ENCODE measurements around the gene BPIFB1. TPM values are rescaled to one million over a fixed set of nuclear protein-coding genes. Genes with fewer than 3 reads are reported as not detected.

BPIFB1 gene
- total and polyA plus RNA-seq, 2 of the 13 experiments (the other 11 are each of a cell fraction or from before 2014, with no cell fraction given), result 0.82 to 4.4 TPM

DNA sequence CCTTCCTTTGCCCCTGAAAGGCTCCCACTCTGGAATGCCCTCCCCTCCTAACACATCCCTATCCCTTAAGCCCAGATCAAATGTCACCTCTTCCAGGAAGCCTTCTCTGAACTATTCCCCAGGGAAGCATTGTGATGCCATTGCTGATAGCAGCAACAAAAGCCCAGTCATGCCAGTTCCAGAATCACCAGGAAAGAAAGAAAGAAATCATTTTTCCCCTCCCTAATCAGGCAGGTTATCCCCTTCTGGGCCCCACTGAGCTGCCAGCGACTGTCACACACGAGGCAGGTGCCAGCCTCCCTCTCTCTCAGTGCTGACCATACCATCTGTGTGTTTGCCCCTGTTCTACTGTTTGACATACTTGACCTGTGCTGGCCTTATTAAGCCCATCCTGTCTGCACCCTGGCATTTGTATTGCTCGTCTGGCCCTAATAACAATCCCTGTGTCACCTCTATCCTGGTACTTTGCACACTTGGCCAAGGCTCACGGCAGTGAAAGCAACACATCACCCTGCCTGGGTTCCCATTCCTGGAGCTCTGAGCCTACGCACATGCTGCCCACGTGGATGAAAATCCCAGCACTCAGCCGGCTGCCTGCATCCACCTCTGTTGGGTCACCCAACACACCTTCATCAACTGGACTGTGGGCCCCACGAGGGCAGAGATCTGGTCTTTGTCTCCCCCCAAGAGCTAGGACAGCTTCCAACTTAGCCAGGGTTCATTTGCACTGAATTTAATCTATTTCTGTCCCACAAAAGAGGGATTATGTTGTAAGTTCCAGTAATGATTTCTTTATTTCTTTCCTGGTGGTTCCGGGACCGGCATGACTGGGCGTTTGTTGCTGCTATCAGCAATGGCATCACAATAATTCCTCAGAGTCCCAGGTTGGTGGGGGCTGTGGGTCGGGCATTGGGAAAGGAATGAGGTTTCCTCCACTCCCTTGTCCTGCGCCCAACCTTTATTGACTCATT lies 5.3 kb upstream of the BPIFB1 start (continued):
- TF ChIP-seq, protein P1, sequence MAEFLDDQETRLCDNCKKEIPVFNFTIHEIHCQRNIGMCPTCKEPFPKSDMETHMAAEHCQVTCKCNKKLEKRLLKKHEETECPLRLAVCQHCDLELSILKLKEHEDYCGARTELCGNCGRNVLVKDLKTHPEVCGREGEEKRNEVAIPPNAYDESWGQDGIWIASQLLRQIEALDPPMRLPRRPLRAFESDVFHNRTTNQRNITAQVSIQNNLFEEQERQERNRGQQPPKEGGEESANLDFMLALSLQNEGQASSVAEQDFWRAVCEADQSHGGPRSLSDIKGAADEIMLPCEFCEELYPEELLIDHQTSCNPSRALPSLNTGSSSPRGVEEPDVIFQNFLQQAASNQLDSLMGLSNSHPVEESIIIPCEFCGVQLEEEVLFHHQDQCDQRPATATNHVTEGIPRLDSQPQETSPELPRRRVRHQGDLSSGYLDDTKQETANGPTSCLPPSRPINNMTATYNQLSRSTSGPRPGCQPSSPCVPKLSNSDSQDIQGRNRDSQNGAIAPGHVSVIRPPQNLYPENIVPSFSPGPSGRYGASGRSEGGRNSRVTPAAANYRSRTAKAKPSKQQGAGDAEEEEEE (CRISPR knock-in tag; IDR thresholded peaks at IDR 0.05; ENCODE audit: borderline replicate concordance), result peak; percentile 78; the same call in 1 of the 2 replicates
- no peak for TF ChIP-seq CENPX (CRISPR knock-in tag; IDR thresholded peaks at IDR 0.05)
- TF ChIP-seq, protein P2, sequence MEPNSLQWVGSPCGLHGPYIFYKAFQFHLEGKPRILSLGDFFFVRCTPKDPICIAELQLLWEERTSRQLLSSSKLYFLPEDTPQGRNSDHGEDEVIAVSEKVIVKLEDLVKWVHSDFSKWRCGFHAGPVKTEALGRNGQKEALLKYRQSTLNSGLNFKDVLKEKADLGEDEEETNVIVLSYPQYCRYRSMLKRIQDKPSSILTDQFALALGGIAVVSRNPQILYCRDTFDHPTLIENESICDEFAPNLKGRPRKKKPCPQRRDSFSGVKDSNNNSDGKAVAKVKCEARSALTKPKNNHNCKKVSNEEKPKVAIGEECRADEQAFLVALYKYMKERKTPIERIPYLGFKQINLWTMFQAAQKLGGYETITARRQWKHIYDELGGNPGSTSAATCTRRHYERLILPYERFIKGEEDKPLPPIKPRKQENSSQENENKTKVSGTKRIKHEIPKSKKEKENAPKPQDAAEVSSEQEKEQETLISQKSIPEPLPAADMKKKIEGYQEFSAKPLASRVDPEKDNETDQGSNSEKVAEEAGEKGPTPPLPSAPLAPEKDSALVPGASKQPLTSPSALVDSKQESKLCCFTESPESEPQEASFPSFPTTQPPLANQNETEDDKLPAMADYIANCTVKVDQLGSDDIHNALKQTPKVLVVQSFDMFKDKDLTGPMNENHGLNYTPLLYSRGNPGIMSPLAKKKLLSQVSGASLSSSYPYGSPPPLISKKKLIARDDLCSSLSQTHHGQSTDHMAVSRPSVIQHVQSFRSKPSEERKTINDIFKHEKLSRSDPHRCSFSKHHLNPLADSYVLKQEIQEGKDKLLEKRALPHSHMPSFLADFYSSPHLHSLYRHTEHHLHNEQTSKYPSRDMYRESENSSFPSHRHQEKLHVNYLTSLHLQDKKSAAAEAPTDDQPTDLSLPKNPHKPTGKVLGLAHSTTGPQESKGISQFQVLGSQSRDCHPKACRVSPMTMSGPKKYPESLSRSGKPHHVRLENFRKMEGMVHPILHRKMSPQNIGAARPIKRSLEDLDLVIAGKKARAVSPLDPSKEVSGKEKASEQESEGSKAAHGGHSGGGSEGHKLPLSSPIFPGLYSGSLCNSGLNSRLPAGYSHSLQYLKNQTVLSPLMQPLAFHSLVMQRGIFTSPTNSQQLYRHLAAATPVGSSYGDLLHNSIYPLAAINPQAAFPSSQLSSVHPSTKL (CRISPR knock-in tag; IDR thresholded peaks at IDR 0.05), result peak; percentile 87
- no peak for TF ChIP-seq POLR2AphosphoS5 (IDR thresholded peaks at IDR 0.05; ENCODE audit: low read depth, low read length)
- TF ChIP-seq FOXP4 (CRISPR knock-in tag; IDR thresholded peaks at IDR 0.05), result no peak
- peak; percentile 77 for TF ChIP-seq HHEX (CRISPR knock-in tag; IDR thresholded peaks at IDR 0.05)
- no peak for TF ChIP-seq MED13 (CRISPR knock-in tag; IDR thresholded peaks at IDR 0.05)
- no peak for TF ChIP-seq ZNF101 (CRISPR knock-in tag; IDR thresholded peaks at IDR 0.05; ENCODE audit: borderline replicate concordance, low read depth)
- no peak for TF ChIP-seq PTBP1 (IDR thresholded peaks at IDR 0.05; ENCODE audit: low read depth, low read length, poor library complexity, severe bottlenecking)
- TF ChIP-seq ZNF142 (CRISPR knock-in tag; IDR thresholded peaks at IDR 0.05), result peak; percentile 67; the same call in 1 of the 2 replicates
- TF ChIP-seq SIX1 (CRISPR knock-in tag; IDR thresholded peaks at IDR 0.05; ENCODE audit: borderline replicate concordance), result peak; percentile 50; the same call in 1 of the 2 replicates
- TF ChIP-seq XRCC5 (optimal IDR thresholded peaks at IDR 0.05; ENCODE audit: low read length), result peak; percentile 42
- TF ChIP-seq PCBP1 (IDR thresholded peaks at IDR 0.05; ENCODE audit: borderline replicate concordance, low read depth, low read length), result no peak
- peak; percentile 52; the same call in 1 of the 2 replicates for TF ChIP-seq SMAD1 (CRISPR knock-in tag; IDR thresholded peaks at IDR 0.05; ENCODE audit: borderline replicate concordance, low read depth)

Data from HepG2 (cell line).